ENCODE measurements around the gene MLH3.
A peak's percentile ranks its signal among the peaks of the same experiment; 100 is the strongest.
"Not testable (repeated sequence)": the region's sequence is repeated elsewhere in the genome, so short reads cannot be mapped to it uniquely, and the experiment has no call there.

MLH3 gene

GRCh38 chr14:75002392-75003249 lies 48.6 kb downstream of the MLH3 start, which contains the start of gene EIF2B2:
EIF2B2 (plus strand) TSS chr14:75002921; CDS start chr14:75002991, 70 bp downstream.
- TF ChIP-seq CTCF (IDR thresholded peaks at IDR 0.05; ENCODE audit: low read depth, low read length): 0 out of 2 replicates have a peak, but pooled peaks have one; percentile 17
- H3K4me3 ChIP-seq (ENCODE audit: low read depth, low read length): peak within 1 kb of the TSS; percentile 97

GRCh38 chr14:75001899-75002298 lies 49.4 kb downstream of the MLH3 start:
- no peaks in the 10 kb centered on the region for H3K27me3 ChIP-seq
- no peaks in the 10 kb centered on the region for H3K4me1 ChIP-seq
- H3K9me3 ChIP-seq: no peaks in the 10 kb centered on the region
- H3K4me3 ChIP-seq (ENCODE audit: low read depth, low read length): peak overlapping the region; percentile 97
- H3K36me3 ChIP-seq: peaks cover 18% of the 10 kb centered on the region
- DNase-seq: no peak
- no peak for TF ChIP-seq CTCF (IDR thresholded peaks at IDR 0.05; ENCODE audit: low read depth, low read length)

More at GRCh38 chr14:75002392-75003249, 48.6 kb downstream of the MLH3 start, which contains the start of gene EIF2B2:
- peaks cover 25% of the 10 kb centered on the region for H3K36me3 ChIP-seq
- H3K4me1 ChIP-seq: no peaks in the 10 kb centered on the region
- H3K9me3 ChIP-seq: no peaks in the 10 kb centered on the region
- no peaks in the 10 kb centered on the region for H3K27me3 ChIP-seq
- DNase-seq: peak; percentile 99

GRCh38 chr14:75001261-75001660 lies 50.0 kb downstream of the MLH3 start:
- no peak for TF ChIP-seq CTCF (IDR thresholded peaks at IDR 0.05; ENCODE audit: low read depth, low read length)
- DNase-seq: no peak
- Histone ChIP-seq H3K4me1 (no peaks in the 10 kb centered on the region), H3K4me3 (ENCODE audit: low read depth, low read length) (no peak overlapping the region), H3K9me3 (no peaks in the 10 kb centered on the region), H3K27me3 (no peaks in the 10 kb centered on the region), H3K36me3 (peaks cover 11% of the 10 kb centered on the region)

GRCh38 chr14:74995781-74996180 lies 55.5 kb downstream of the MLH3 start:
- not testable (repeated sequence) for DNase-seq; H3K4me3 ChIP-seq (ENCODE audit: low read depth, low read length); H3K27me3 ChIP-seq; H3K4me1 ChIP-seq; H3K9me3 ChIP-seq; H3K36me3 ChIP-seq

- H3K9me3 ChIP-seq; DNase-seq; H3K36me3 ChIP-seq; H3K4me3 ChIP-seq (ENCODE audit: low read depth, low read length); H3K4me1 ChIP-seq; H3K27me3 ChIP-seq: not testable (repeated sequence)
These were observed 57.1 kb downstream of the MLH3 start for GRCh38 chr14:74994182-74994581.

GRCh38 chr14:74988993-74989392 lies 62.3 kb downstream of the MLH3 start:
- H3K27me3 ChIP-seq: no peaks in the 10 kb centered on the region
- H3K4me1 ChIP-seq: no peaks in the 10 kb centered on the region; the same call in 1 of the 2 replicates
- DNase-seq: no peak
- no peak overlapping the region for H3K4me3 ChIP-seq (ENCODE audit: low read depth, low read length)
- no peaks in the 10 kb centered on the region for H3K9me3 ChIP-seq
- no peak for TF ChIP-seq CTCF (IDR thresholded peaks at IDR 0.05; ENCODE audit: low read depth, low read length)
- H3K36me3 ChIP-seq: no peaks in the 10 kb centered on the region

- DNase-seq: no peak
- no peak overlapping the region for H3K4me3 ChIP-seq (ENCODE audit: low read depth, low read length)
These were observed 63.1 kb downstream of the MLH3 start for GRCh38 chr14:74988131-74988530.

More at GRCh38 chr14:74988131-74988530, 63.1 kb downstream of the MLH3 start:
- no peaks in the 10 kb centered on the region for H3K9me3 ChIP-seq
- no peaks in the 10 kb centered on the region for H3K27me3 ChIP-seq
- H3K36me3 ChIP-seq: no peaks in the 10 kb centered on the region
- no peaks in the 10 kb centered on the region; the same call in 1 of the 2 replicates for H3K4me1 ChIP-seq
- TF ChIP-seq CTCF (IDR thresholded peaks at IDR 0.05; ENCODE audit: low read depth, low read length): no peak

Measured in BE2C (cell line).